Spinal cord (tissue), 10 donors: ENCODE results near the gene RAB27B. TPM values are rescaled to one million over a fixed set of nuclear protein-coding genes. Genes with fewer than 3 reads are reported as not detected.
"Not testable (repeated sequence)": the region's sequence is repeated elsewhere in the genome, so short reads cannot be mapped to it uniquely, and the experiment has no call there.

Experiments
- DNase-seq, 6 donors: peaks; one replicate each; pipeline versions ENCODE4 v3.0.0 to v3.0.0-alpha.2; 2013 to 2015; ENCODE audit warnings: low spot score in 6 of 6, low read depth in 4 of 6
- H3K27ac ChIP-seq: one replicate; pipeline ENCODE4 v1.5.1; 2013; ENCODE audit warnings: low read depth, low read length, control low read depth
- H3K27me3 ChIP-seq: one replicate; pipeline ENCODE4 v1.6.1; 2013; ENCODE audit warnings: low read length; ENCODE audit not compliant: control insufficient read depth, insufficient read depth
- H3K36me3 ChIP-seq: one replicate; pipeline ENCODE4 v1.6.1; 2013; ENCODE audit warnings: low read length; ENCODE audit not compliant: control insufficient read depth, insufficient read depth
- H3K4me1 ChIP-seq: one replicate; pipeline ENCODE4 v1.6.1; 2013; ENCODE audit warnings: low read length; ENCODE audit not compliant: control insufficient read depth, insufficient read depth
- H3K4me3 ChIP-seq: one replicate; pipeline ENCODE4 v1.5.1; 2013; ENCODE audit warnings: low read depth, low read length, control low read depth
- H3K9me3 ChIP-seq: one replicate; pipeline ENCODE4 v1.6.1; 2013; ENCODE audit warnings: low read length; ENCODE audit not compliant: control insufficient read depth, insufficient read depth
- WGBS: methylation state at CpG from one replicate; pipeline ENCODE4 v1.1.5; 2013; ENCODE audit warnings: missing lambda C conversion rate; ENCODE audit not compliant: insufficient coverage; 5-methylcytosine and 5-hydroxymethylcytosine counted together
- polyA plus RNA-seq, 2 donors: library from polyadenylated mRNA; unstranded; fragments of 120-200 nt; gene quantifications; one replicate each; pipeline ENCODE4 v1.2.1, GENCODE V29; 2013; ENCODE audit not compliant: insufficient read length in 2 of 2
- total RNA-seq, 2 donors: library from RNA; depleted of rRNA in 1 of 2; stranded (reverse); fragments of 120-200 nt in 1 of 2; fragments of >200 nt in 1 of 2; gene quantifications; one replicate each; pipeline versions ENCODE4 v1.2.3 to v1.2.4, GENCODE V29; 2013 to 2014
- donor health status: healthy.

RAB27B gene
- total and polyA plus RNA-seq, 4 donors, result 13.3 to 71.8 (median 18.3) TPM

DNA sequence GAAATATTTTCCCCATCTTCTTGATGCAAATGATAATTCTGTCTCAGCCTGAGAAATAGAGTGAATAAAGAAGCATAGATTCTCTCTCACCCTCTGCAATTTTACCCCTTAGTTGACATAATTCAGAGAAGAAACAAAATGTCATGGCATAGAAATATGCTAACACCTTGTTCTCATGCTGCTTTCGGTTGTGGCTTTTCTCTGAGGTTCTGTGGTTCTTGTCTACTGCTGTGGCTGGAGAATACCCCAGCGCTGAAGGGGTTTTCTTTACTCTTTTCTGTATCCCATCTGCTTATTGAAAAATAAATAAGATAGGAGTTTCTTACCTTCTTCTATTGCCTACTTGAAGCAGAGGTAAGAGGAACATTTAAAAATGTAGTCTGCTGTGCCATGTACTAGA lies 15.4 kb upstream of the RAB27B start:
- H3K9me3 ChIP-seq, result no peaks in the 10 kb centered on the region
- no peak overlapping the region for H3K27ac ChIP-seq
- no peaks in the 10 kb centered on the region for H3K4me1 ChIP-seq
- H3K4me3 ChIP-seq, result no peak overlapping the region
- DNase-seq, result no peak
- WGBS, result no CpG with 5 or more reads among the region's 2 CpGs
- H3K36me3 ChIP-seq, result no peaks in the 10 kb centered on the region
- no peaks in the 10 kb centered on the region for H3K27me3 ChIP-seq

GRCh38 chr18:54813305-54813704 lies 15.0 kb upstream of the RAB27B start:
- Histone ChIP-seq H3K9me3 (no peaks in the 10 kb centered on the region), H3K4me3 (no peak overlapping the region), H3K36me3 (no peaks in the 10 kb centered on the region), H3K27ac (no peak overlapping the region), H3K27me3 (no peaks in the 10 kb centered on the region), H3K4me1 (no peaks in the 10 kb centered on the region)
- no CpG with 5 or more reads among the region's 1 CpG for WGBS
- DNase-seq, result no peak

DNA sequence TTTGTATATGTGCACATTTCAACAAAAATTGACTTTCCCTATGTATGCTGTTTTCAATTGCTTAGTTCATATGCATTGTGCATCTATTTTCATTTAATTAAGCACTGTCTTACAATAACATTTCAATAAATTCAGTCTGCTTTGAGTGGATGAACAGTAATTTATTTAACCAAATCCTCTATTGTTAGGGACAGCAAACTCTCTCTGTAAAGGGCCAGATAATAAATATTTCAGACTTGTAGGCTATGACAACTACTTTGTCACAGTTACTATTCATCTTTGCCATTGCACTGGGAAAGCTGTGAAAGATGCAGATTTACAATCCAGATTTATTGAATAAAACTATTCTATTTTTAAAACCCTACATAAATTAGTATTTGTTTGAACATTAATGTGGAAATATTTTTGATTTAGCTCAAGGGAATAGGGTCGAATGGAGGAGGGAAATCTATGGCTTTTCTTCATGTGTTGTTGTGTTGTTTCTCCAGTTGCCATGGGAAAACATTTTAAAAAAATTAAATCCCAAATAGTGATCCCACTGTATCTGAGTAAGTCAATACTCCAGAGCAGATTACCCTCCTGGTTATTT lies 14.2 kb upstream of the RAB27B start:
- no CpG with 5 or more reads among the region's 1 CpG for WGBS
- H3K27ac ChIP-seq, result no peak overlapping the region
- DNase-seq, result no peak
- H3K27me3 ChIP-seq, result no peaks in the 10 kb centered on the region
- no peaks in the 10 kb centered on the region for H3K4me1 ChIP-seq
- no peak overlapping the region for H3K4me3 ChIP-seq
- H3K36me3 ChIP-seq, result no peaks in the 10 kb centered on the region
- no peaks in the 10 kb centered on the region for H3K9me3 ChIP-seq

GRCh38 chr18:54815086-54815485 lies 13.2 kb upstream of the RAB27B start:
- DNase-seq, result no peak
- WGBS, result 71% methylated on average over 1 of the region's 2 CpGs
- Histone ChIP-seq H3K36me3 (no peaks in the 10 kb centered on the region), H3K27me3 (no peaks in the 10 kb centered on the region), H3K9me3 (no peaks in the 10 kb centered on the region), H3K4me1 (no peaks in the 10 kb centered on the region), H3K4me3 (no peak overlapping the region), H3K27ac (no peak overlapping the region)

- WGBS, result no CpG with 5 or more reads among the region's 2 CpGs
- DNase-seq, result not testable (repeated sequence)
Measured at GRCh38 chr18:54820785-54821275, 7.4 kb upstream of the RAB27B start.

GRCh38 chr18:54822872-54823845 lies 5.1 kb upstream of the RAB27B start:
- peak in 1 of 6 donors; percentile 1 for DNase-seq
- no peak overlapping the region for H3K27ac ChIP-seq
- H3K4me3 ChIP-seq, result no peak overlapping the region

More at GRCh38 chr18:54820785-54821275, 7.4 kb upstream of the RAB27B start:
- not testable (repeated sequence) for H3K4me3 ChIP-seq, H3K9me3 ChIP-seq, H3K27ac ChIP-seq, H3K4me1 ChIP-seq, H3K27me3 ChIP-seq, H3K36me3 ChIP-seq

GRCh38 chr18:54824761-54825160 lies 3.5 kb upstream of the RAB27B start:
- no peak overlapping the region for H3K4me3 ChIP-seq
- H3K9me3 ChIP-seq, result no peaks in the 10 kb centered on the region
- peaks cover 9% of the 10 kb centered on the region for H3K4me1 ChIP-seq
- no peaks in the 10 kb centered on the region for H3K36me3 ChIP-seq
- H3K27ac ChIP-seq, result no peak overlapping the region
- DNase-seq, result peak in 1 of 6 donors; percentile 9
- no peaks in the 10 kb centered on the region for H3K27me3 ChIP-seq
- WGBS, result no CpG with 5 or more reads among the region's 1 CpG

More at GRCh38 chr18:54822872-54823845, 5.1 kb upstream of the RAB27B start:
- Histone ChIP-seq H3K36me3 (no peaks in the 10 kb centered on the region), H3K4me1 (peaks cover 3% of the 10 kb centered on the region), H3K27me3 (no peaks in the 10 kb centered on the region), H3K9me3 (no peaks in the 10 kb centered on the region)
- WGBS, result 96% methylated on average over 4 of the region's 6 CpGs

DNA sequence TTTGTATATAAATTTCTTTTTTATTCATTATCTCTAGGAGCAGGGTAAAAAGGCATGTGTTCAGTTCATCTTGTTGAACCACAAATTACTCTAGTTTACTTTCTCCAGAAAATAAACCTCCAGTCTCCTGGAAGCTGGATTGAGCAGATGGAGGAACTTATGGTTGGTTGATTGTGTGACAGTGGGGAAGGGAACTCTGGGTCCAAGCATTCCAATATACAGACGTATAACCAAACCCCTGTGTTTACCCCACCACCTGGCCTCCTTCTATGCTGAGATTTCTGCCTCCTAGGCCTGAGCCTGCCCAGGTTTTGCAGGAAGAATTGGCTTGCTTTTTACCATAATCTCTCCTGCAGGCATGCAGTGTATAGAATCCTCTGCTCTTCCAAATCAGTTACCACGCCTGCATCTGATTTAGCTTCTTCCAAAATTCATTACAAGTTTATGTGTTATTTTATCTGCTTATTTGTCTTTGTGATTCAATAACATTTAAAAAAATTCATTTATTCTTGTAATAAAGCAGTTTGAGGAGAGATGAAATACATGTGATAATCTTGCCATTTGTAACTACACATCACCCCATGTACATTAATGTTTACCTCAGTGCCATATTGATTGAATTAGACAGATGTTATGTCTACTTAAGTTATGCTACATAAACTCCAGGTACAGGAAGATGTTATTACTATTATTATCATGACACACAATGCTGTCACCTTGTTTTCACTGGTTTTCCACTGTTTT lies 2.5 kb upstream of the RAB27B start:
- H3K9me3 ChIP-seq, result no peaks in the 10 kb centered on the region
- no peaks in the 10 kb centered on the region for H3K36me3 ChIP-seq
- 60% methylated on average over 1 of the region's 2 CpGs for WGBS
- DNase-seq, result peak in 2 of 6 donors; percentile 28 to 88
- no peaks in the 10 kb centered on the region for H3K27me3 ChIP-seq
- peaks cover 9% of the 10 kb centered on the region for H3K4me1 ChIP-seq
- H3K27ac ChIP-seq, result no peak overlapping the region
- H3K4me3 ChIP-seq, result no peak overlapping the region

GRCh38 chr18:54828986-54829385 lies 709 bp downstream of the RAB27B start:
- H3K36me3 ChIP-seq, result no peaks in the 10 kb centered on the region
- peaks cover 4% of the 10 kb centered on the region for H3K9me3 ChIP-seq
- H3K4me1 ChIP-seq, result peaks cover 9% of the 10 kb centered on the region
- no CpG with 5 or more reads among the region's 2 CpGs for WGBS
- H3K27me3 ChIP-seq, result no peaks in the 10 kb centered on the region
- peak in 2 of 6 donors; percentile 4 to 37 for DNase-seq
- H3K4me3 ChIP-seq, result peak overlapping the region; percentile 51
- peak overlapping the region; percentile 42 for H3K27ac ChIP-seq
